HG03103 (cell line): Measurements from ENCODE around the gene DKKL1.

Experiments
- ATAC-seq: cut with Tn5 transposase; IDR thresholded peaks from one replicate; pipeline ENCODE4 v1.9.1; 2021; ENCODE audit warnings: low read depth; ENCODE audit not compliant: unreplicated experiment

Gene DKKL1

GRCh38 chr19:49337267-49338022 is 26.2 kb upstream of the DKKL1 start:
- ATAC-seq, result no peak

GRCh38 chr19:49338023-49338677 is 25.5 kb upstream of the DKKL1 start:
- no peak for ATAC-seq

- no peak for ATAC-seq
Observed at GRCh38 chr19:49338691-49339300, 24.9 kb upstream of the DKKL1 start.

GRCh38 chr19:49339301-49340068 is 24.2 kb upstream of the DKKL1 start:
- no peak for ATAC-seq

GRCh38 chr19:49340069-49340864 is 23.4 kb upstream of the DKKL1 start:
- ATAC-seq, result peak; percentile 45

GRCh38 chr19:49340865-49341718 is 22.6 kb upstream of the DKKL1 start:
- ATAC-seq, result no peak

- no peak for ATAC-seq
Observed at GRCh38 chr19:49342291-49342721, 21.4 kb upstream of the DKKL1 start.

- ATAC-seq, result no peak
Observed at GRCh38 chr19:49343123-49343522, 20.6 kb upstream of the DKKL1 start.

- no peak for ATAC-seq
Observed at GRCh38 chr19:49344505-49345423, 18.9 kb upstream of the DKKL1 start.

GRCh38 chr19:49347191-49347590 is 16.5 kb upstream of the DKKL1 start:
- no peak for ATAC-seq

- ATAC-seq, result no peak
Observed at GRCh38 chr19:49347835-49348234, 15.8 kb upstream of the DKKL1 start.

GRCh38 chr19:49348305-49349189 is 15.1 kb upstream of the DKKL1 start:
- ATAC-seq, result no peak

GRCh38 chr19:49349567-49349966 is 14.1 kb upstream of the DKKL1 start:
- ATAC-seq, result no peak

GRCh38 chr19:49355909-49356353 is 7.7 kb upstream of the DKKL1 start:
- ATAC-seq, result no peak

GRCh38 chr19:49356382-49356781 is 7.3 kb upstream of the DKKL1 start:
- no peak for ATAC-seq

GRCh38 chr19:49357186-49357585 is 6.5 kb upstream of the DKKL1 start:
- ATAC-seq, result no peak
